Ovary (tissue), 9 donors: Measurements from ENCODE around the gene NKX6-2. TPM values are rescaled to one million over a fixed set of nuclear protein-coding genes. Genes with fewer than 3 reads are reported as not detected.

Experiments
- DNase-seq, 5 donors: peaks; one replicate each; pipeline ENCODE4 v3.0.0-alpha.2; 2019 to 2020
- H3K27ac ChIP-seq, 2 donors: fragments of 200-600 bp; one replicate each; pipeline versions ENCODE4 v1.5.1 to v1.8.0; 2019 to 2022
- H3K27me3 ChIP-seq: fragments of 200-600 bp; one replicate; pipeline ENCODE4 v1.8.0; 2022
- H3K36me3 ChIP-seq: fragments of 200-600 bp; sonication (generic); one replicate; pipeline ENCODE4 v1.5.1; 2019
- H3K4me1 ChIP-seq: one replicate; pipeline ENCODE4 v1.8.1; 2013; ENCODE audit warnings: mild to moderate bottlenecking, moderate library complexity; ENCODE audit not compliant: insufficient read depth
- H3K4me3 ChIP-seq: fragments of 200-600 bp; sonication (generic); one replicate; pipeline ENCODE4 v1.5.1; 2017
- H3K9me3 ChIP-seq, 2 donors: fragments of 200-600 bp in 1 of 2; sonication (generic) in 1 of 2; one replicate each; pipeline versions ENCODE4 v1.5.1 to v1.8.1; 2013 to 2019; ENCODE audit warnings: mild to moderate bottlenecking in 1 of 2, moderate library complexity in 1 of 2
- CTCF ChIP-seq, 3 donors: fragments of 450-650 bp in 2 of 3; fragments of 200-600 bp in 1 of 3; IDR thresholded peaks; one replicate each; pipeline versions ENCODE4 v1.5.1 to v1.8.0; 2016 to 2022; ENCODE audit warnings: antibody characterized with exemption in 3 of 3, mild to moderate bottlenecking in 1 of 3
- EP300 ChIP-seq: sonication (generic); formaldehyde crosslinking; IDR thresholded peaks from one replicate; pipeline ENCODE4 v1.6.1; 2017; ENCODE audit warnings: antibody characterized with exemption
- POLR2A ChIP-seq: fragments of 450-650 bp; IDR thresholded peaks from one replicate; pipeline ENCODE4 v1.6.1; 2017; ENCODE audit warnings: antibody characterized with exemption, mild to moderate bottlenecking, moderate library complexity
- WGBS, 3 donors: extraction: QIAGEN DNeasy Blood & Tissue Kit in 1 of 3; methylation state at CpG; one replicate each; pipeline versions ENCODE4 v1.1.5 to v1.1.7; 2013 to 2017; 5-methylcytosine and 5-hydroxymethylcytosine counted together
- intact Hi-C, 4 donors: fragments of 100-400 bp; cut with DNase I; formaldehyde crosslinking; loops; one replicate each; pipeline versions ENCODE4 v1.11.0 to v1.15.1; 2022 to 2023
- polyA plus RNA-seq, 2 donors: library from polyadenylated mRNA; stranded (reverse); fragments of 200-250 nt in 1 of 2; fragments of 350-450 nt in 1 of 2; fragmentation: Illumina TruSeq in 1 of 2; extraction: RNeasy Lipid Tissue Mini Kit (QIAGEN cat#74804) in 1 of 2; gene quantifications; one replicate each; pipeline ENCODE4 v1.2.3, GENCODE V29; 2013 to 2014
- total RNA-seq, 7 donors: library from RNA; depleted of rRNA in 2 of 7; stranded (reverse); fragments of >200 nt in 2 of 7; fragmentation: NEBNext Ultra II Directional in 3 of 7; extraction: Animal tissue kit (Norgen Biotek cat#: 25700) in 3 of 7; gene quantifications; one replicate each; pipeline versions ENCODE4 v1.1.0 to v1.2.4, GENCODE V29; 2016 to 2023
- donor health status: DM: no; HTN: no; CAD: no; lungs with moderate emphysema.
- donor health status: DM: no; HTN: no; CAD: no.
- donor health status: Bipolar disorder and iron deficiency.
- donor health status: DM: yes; HTN: yes; CAD: no.
- donor health status: DM: no; HTN: no; CAD: no.
- donor health status: DM: yes; HTN: yes; CAD: no.

Gene NKX6-2
- total and polyA plus RNA-seq, 9 donors, result not detected

DNA sequence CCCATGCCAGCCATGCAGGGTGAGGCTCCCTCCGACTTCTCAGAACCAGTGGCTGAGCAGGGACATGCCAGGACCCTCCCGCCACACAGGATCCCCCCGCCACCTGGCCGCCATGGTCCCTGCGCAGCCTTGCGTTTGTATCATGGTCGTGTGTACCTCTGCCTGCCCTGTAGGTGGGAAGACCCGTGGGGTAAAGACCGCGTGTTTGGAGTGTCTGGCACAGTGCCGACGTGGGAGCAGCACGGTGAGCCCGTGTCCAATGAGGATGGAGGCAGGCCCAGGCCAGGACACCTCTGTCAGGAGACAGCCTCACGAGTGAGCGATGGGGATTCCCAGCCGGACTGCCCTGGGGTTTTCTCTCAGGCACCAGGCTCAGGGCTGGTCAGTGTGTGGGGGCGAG lies 31.9 kb downstream of the NKX6-2 start:
- 79 to 87% (median 81%) methylated on average over 18 of the region's 18 CpGs for WGBS, 3 donors
- TF ChIP-seq CTCF (IDR thresholded peaks at IDR 0.05) (no peak), POLR2A (no peak), EP300 (no peak)
- Histone ChIP-seq H3K4me1 (no peaks in the 10 kb centered on the region), H3K27me3 (no peaks in the 10 kb centered on the region), H3K9me3 (no peaks in the 10 kb centered on the region), H3K36me3 (no peaks in the 10 kb centered on the region), H3K4me3 (no peak overlapping the region), H3K27ac (no peak overlapping the region)
- DNase-seq, result no peak
- intact Hi-C loops, result no loop called here

GRCh38 chr10:132753596-132753995 lies 32.4 kb downstream of the NKX6-2 start:
- no peak for TF ChIP-seq CTCF (IDR thresholded peaks at IDR 0.05)
- TF ChIP-seq POLR2A, result no peak
- TF ChIP-seq EP300, result no peak
- intact Hi-C loops, result no loop called here
- Histone ChIP-seq H3K9me3 (no peaks in the 10 kb centered on the region), H3K27ac (no peak overlapping the region), H3K36me3 (no peaks in the 10 kb centered on the region), H3K4me1 (no peaks in the 10 kb centered on the region), H3K27me3 (no peaks in the 10 kb centered on the region), H3K4me3 (no peak overlapping the region)
- DNase-seq, result no peak
- 87 to 90% (median 88%) methylated on average over 15 of the region's 15 CpGs for WGBS, 3 donors

DNA sequence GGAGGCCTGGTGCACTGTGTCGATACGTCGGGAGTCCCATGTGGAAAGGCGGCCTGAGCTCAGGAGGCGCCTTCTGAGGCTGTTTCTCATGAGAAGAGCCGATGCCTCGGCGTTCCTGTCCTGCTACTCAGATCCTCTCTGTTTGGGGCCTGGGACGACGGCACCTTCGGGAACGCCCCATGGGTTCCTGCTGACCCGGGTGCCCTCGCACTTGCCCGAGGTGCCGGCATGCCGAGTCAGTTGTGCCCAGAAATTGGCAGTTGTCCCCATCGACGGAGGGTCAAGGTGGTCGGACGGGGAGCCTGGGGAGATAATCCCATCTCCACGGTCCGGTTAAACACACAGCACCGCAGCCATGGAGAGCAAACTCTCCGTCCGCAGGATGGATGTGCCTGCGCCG lies 33.0 kb downstream of the NKX6-2 start:
- Histone ChIP-seq H3K27me3 (no peaks in the 10 kb centered on the region), H3K36me3 (no peaks in the 10 kb centered on the region), H3K9me3 (no peaks in the 10 kb centered on the region), H3K27ac (no peak overlapping the region), H3K4me3 (no peak overlapping the region), H3K4me1 (no peaks in the 10 kb centered on the region)
- DNase-seq, result no peak
- intact Hi-C loops, result no loop called here
- WGBS, 3 donors, result 95 to 96% (median 95%) methylated on average over 28 of the region's 28 CpGs
- TF ChIP-seq EP300, result no peak
- no peak for TF ChIP-seq CTCF (IDR thresholded peaks at IDR 0.05)
- TF ChIP-seq POLR2A, result no peak

DNA sequence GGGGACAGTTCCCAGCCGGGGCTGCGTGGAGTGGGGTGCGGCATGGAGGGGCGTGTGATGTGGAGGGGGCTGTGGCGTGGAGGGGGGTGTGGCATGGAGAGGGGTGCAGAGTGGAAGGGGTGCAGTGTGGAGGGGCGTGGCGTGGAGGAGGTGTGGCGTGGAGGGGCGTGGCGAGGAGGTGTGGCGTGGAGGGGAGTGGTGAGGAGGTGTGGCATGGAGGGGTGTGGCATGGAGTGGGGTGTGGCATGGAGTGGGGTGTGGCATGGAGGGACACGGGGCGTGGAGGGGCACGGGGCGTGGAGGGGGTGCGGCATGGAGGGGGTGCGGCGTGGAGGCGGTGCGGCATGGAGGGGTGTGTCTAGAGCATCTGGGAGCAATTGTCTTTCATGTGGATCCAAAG lies 33.6 kb downstream of the NKX6-2 start:
- H3K27me3 ChIP-seq, result no peaks in the 10 kb centered on the region
- no peaks in the 10 kb centered on the region for H3K36me3 ChIP-seq
- no peaks in the 10 kb centered on the region for H3K9me3 ChIP-seq
- no peak for DNase-seq
- intact Hi-C loops, result no loop called here
- no peak overlapping the region for H3K4me3 ChIP-seq
- no peaks in the 10 kb centered on the region for H3K4me1 ChIP-seq
- TF ChIP-seq POLR2A, result no peak
- no peak for TF ChIP-seq CTCF (IDR thresholded peaks at IDR 0.05)
- TF ChIP-seq EP300, result no peak
- no peak overlapping the region for H3K27ac ChIP-seq
- 94 to 97% (median 96%) methylated on average over 20 of the region's 20 CpGs for WGBS, 3 donors

DNA sequence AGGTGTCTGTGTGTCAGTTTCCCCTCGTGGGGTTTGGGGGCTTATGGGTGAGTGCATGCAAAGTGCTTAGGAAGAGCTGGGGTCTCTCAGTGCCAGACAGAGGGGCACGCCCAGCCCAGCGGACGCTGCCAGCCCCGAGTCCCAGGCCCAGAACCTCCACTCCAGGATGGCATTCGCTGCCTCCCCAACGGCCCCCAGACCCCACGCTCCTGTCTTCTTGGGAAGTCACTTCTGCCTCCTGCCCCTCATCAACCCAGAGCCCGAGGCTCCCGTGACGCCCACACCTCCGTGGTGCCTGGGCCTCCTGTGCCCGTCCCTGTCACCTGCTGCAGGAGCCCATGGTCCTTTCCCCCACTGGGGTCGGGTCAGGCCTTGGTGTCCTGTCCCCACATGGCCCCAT lies 35.0 kb downstream of the NKX6-2 start:
- intact Hi-C loops, result no loop called here
- H3K4me1 ChIP-seq, result no peaks in the 10 kb centered on the region
- H3K36me3 ChIP-seq, result no peaks in the 10 kb centered on the region
- no peak for DNase-seq
- H3K27me3 ChIP-seq, result no peaks in the 10 kb centered on the region
- H3K4me3 ChIP-seq, result no peak overlapping the region
- no peak for TF ChIP-seq CTCF (IDR thresholded peaks at IDR 0.05)
- no peak for TF ChIP-seq POLR2A
- no peak for TF ChIP-seq EP300
- no peak overlapping the region for H3K27ac ChIP-seq
- no peaks in the 10 kb centered on the region for H3K9me3 ChIP-seq
- 87 to 93% (median 89%) methylated on average over 14 of the region's 14 CpGs for WGBS, 3 donors
